HG02943 (cell line): ENCODE measurements around the gene BTN3A1.
"Not testable (repeated sequence)": the region's sequence is repeated elsewhere in the genome, so short reads cannot be mapped to it uniquely, and the experiment has no call there.

ENCODE experiments used
- ATAC-seq: cut with Tn5 transposase; IDR thresholded peaks from one replicate; pipeline ENCODE4 v1.9.1; 2021; ENCODE audit warnings: mild to moderate bottlenecking, low read depth, moderate library complexity; ENCODE audit not compliant: unreplicated experiment

BTN3A1 gene

GRCh38 chr6:26411751-26412150, 9.7 kb downstream of the BTN3A1 start:
- no peak for ATAC-seq

- no peak for ATAC-seq
Measured at GRCh38 chr6:26412228-26412627, 10.2 kb downstream of the BTN3A1 start.

GRCh38 chr6:26412954-26413353, 10.9 kb downstream of the BTN3A1 start:
- ATAC-seq = no peak

- no peak for ATAC-seq
Measured at GRCh38 chr6:26414281-26414680, 12.2 kb downstream of the BTN3A1 start.

- ATAC-seq = no peak
Measured at GRCh38 chr6:26415036-26415614, 13.1 kb downstream of the BTN3A1 start.

- no peak for ATAC-seq
Measured at GRCh38 chr6:26415791-26416190, 13.7 kb downstream of the BTN3A1 start.

- no peak for ATAC-seq
Measured at GRCh38 chr6:26416288-26416687, 14.2 kb downstream of the BTN3A1 start.

GRCh38 chr6:26418077-26418476, 16.0 kb downstream of the BTN3A1 start:
- not testable (repeated sequence) for ATAC-seq

- ATAC-seq = not testable (repeated sequence)
Measured at GRCh38 chr6:26418795-26419194, 16.7 kb downstream of the BTN3A1 start.

GRCh38 chr6:26420688-26421171, 18.7 kb downstream of the BTN3A1 start:
- no peak for ATAC-seq

- no peak for ATAC-seq
Measured at GRCh38 chr6:26421259-26422144, 19.4 kb downstream of the BTN3A1 start.

GRCh38 chr6:26422329-26422728, 20.3 kb downstream of the BTN3A1 start:
- ATAC-seq = no peak

- ATAC-seq = no peak
Measured at GRCh38 chr6:26426691-26427450, 24.8 kb downstream of the BTN3A1 start.

- ATAC-seq = no peak
Measured at GRCh38 chr6:26427451-26427809, 25.4 kb downstream of the BTN3A1 start.

GRCh38 chr6:26428206-26428605, 26.1 kb downstream of the BTN3A1 start:
- no peak for ATAC-seq

- no peak for ATAC-seq
Measured at GRCh38 chr6:26430787-26431186, 28.7 kb downstream of the BTN3A1 start.

- ATAC-seq = no peak
Measured at GRCh38 chr6:26431258-26432172, 29.4 kb downstream of the BTN3A1 start.

- ATAC-seq = no peak
Measured at GRCh38 chr6:26432627-26433201, 30.6 kb downstream of the BTN3A1 start.

- not testable (repeated sequence) for ATAC-seq
Measured at GRCh38 chr6:26433680-26434079, 31.6 kb downstream of the BTN3A1 start.

- ATAC-seq = no peak
Measured at GRCh38 chr6:26436018-26436417, 33.9 kb downstream of the BTN3A1 start.
